OCI-LY7 (cell line): ENCODE data around the gene UBE2H. TPM values are rescaled to one million over a fixed set of nuclear protein-coding genes. Genes with fewer than 3 reads are reported as not detected.

ENCODE experiments used
- BruUV-seq: library from RNA; stranded (reverse); fragments of 400-500 nt; replicated peaks from 2 replicates; lab custom pipeline; 2021; lab: Mats Ljungman, UMichigan
- CTCF ChIA-PET: fragments of 300-600 bp; sonication (Branson Sonifier 250); formaldehyde crosslinking; loops from one replicate; lab custom pipeline; 2022; ENCODE audit warnings: antibody characterized with exemption; ENCODE audit not compliant: unreplicated experiment; lab: Charles Lee
- POLR2A ChIA-PET: fragments of 300-600 bp; sonication (Branson Sonifier 250); formaldehyde crosslinking; loops from one replicate; lab custom pipeline; 2022; ENCODE audit warnings: antibody characterized with exemption; lab: Charles Lee
- DNase-seq: peaks from one replicate; pipeline ENCODE4 v3.0.0-alpha.2; 2015; ENCODE audit warnings: low spot score
- H2AFZ ChIP-seq: fragments of 200-600 bp; sonication (generic), shearing (Covaris generic); 2 replicates; pipeline ENCODE4 v1.6.1; 2014; ENCODE audit warnings: mild to moderate bottlenecking, antibody characterized with exemption, low read length, moderate library complexity
- H3K27ac ChIP-seq: fragments of 200-600 bp; sonication (generic); 2 replicates; pipeline ENCODE4 v1.5.1; 2014; ENCODE audit warnings: mixed run types, low read depth, mild to moderate bottlenecking, moderate library complexity, low read length, inconsistent platforms; ENCODE audit not compliant: poor library complexity, severe bottlenecking
- H3K36me3 ChIP-seq: fragments of 200-600 bp; sonication (generic); 2 replicates; pipeline ENCODE4 v1.6.1; 2014; ENCODE audit warnings: mild to moderate bottlenecking, antibody characterized with exemption, low read length, moderate library complexity, mixed read lengths; ENCODE audit not compliant: insufficient read depth
- H3K4me1 ChIP-seq: fragments of 200-600 bp; sonication (generic); 2 replicates; pipeline ENCODE4 v1.5.1; 2014; ENCODE audit warnings: mild to moderate bottlenecking, low read length; ENCODE audit not compliant: insufficient read depth, poor library complexity, severe bottlenecking
- H3K4me2 ChIP-seq: fragments of 200-600 bp; sonication (generic); 2 replicates; pipeline ENCODE4 v1.6.1; 2014; ENCODE audit warnings: mild to moderate bottlenecking, low read length
- H3K4me3 ChIP-seq: fragments of 200-600 bp; sonication (generic); 2 replicates; pipeline ENCODE4 v1.5.1; 2014; ENCODE audit warnings: mild to moderate bottlenecking, low read depth, low read length; ENCODE audit not compliant: poor library complexity, severe bottlenecking
- H3K79me2 ChIP-seq: fragments of 200-600 bp; sonication (generic); 2 replicates; pipeline ENCODE4 v1.6.1; 2016; ENCODE audit warnings: low read depth, mild to moderate bottlenecking, low read length, moderate library complexity, mixed read lengths; ENCODE audit not compliant: insufficient read depth
- H3K9me2 ChIP-seq: fragments of 200-600 bp; sonication (generic); 2 replicates; pipeline ENCODE4 v1.6.1; 2016; ENCODE audit warnings: mild to moderate bottlenecking, low read length, mixed read lengths; ENCODE audit not compliant: insufficient read depth
- H3K9me3 ChIP-seq: fragments of 200-600 bp; sonication (generic); 2 replicates; pipeline ENCODE4 v1.6.1; 2014; ENCODE audit warnings: mild to moderate bottlenecking, mixed run types, low read length, mixed read lengths
- H4K20me1 ChIP-seq: fragments of 200-600 bp; sonication (generic); 2 replicates; pipeline ENCODE4 v1.6.1; 2014; ENCODE audit warnings: mild to moderate bottlenecking, antibody characterized with exemption, low read length, moderate library complexity, mixed read lengths; ENCODE audit not compliant: insufficient read depth
- CTCF ChIP-seq: fragments of 200-600 bp; sonication (generic); conservative IDR thresholded peaks from 2 replicates; pipeline ENCODE4 v1.5.1; 2014; ENCODE audit warnings: mild to moderate bottlenecking, antibody characterized with exemption, low read length, moderate library complexity, mixed read lengths
- EZH2phosphoT487 ChIP-seq: fragments of 200-600 bp; sonication (generic); IDR thresholded peaks from 2 replicates; pipeline ENCODE4 v1.6.1; 2018; ENCODE audit warnings: low read depth, borderline replicate concordance, mild to moderate bottlenecking, mixed run types, antibody characterized with exemption, low read length, moderate library complexity, mixed read lengths
- intact Hi-C: fragments of 100-400 bp; cut with micrococcal nuclease; formaldehyde crosslinking; loops from one replicate; pipeline ENCODE4 v1.10.0; 2022; ENCODE audit not compliant: unreplicated experiment
- total RNA-seq, 2 experiments: library from RNA; depleted of rRNA in 1 of 2; stranded (reverse); fragments of >200 nt in 1 of 2; shearing (Covaris generic) in 1 of 2; gene quantifications; 2 replicates each; pipeline ENCODE4 v1.2.3, GENCODE V29; 2014 to 2022

UBE2H gene
- total RNA-seq, 2 experiments from 2014 or later, result 12.7 to 35.3 TPM

DNA sequence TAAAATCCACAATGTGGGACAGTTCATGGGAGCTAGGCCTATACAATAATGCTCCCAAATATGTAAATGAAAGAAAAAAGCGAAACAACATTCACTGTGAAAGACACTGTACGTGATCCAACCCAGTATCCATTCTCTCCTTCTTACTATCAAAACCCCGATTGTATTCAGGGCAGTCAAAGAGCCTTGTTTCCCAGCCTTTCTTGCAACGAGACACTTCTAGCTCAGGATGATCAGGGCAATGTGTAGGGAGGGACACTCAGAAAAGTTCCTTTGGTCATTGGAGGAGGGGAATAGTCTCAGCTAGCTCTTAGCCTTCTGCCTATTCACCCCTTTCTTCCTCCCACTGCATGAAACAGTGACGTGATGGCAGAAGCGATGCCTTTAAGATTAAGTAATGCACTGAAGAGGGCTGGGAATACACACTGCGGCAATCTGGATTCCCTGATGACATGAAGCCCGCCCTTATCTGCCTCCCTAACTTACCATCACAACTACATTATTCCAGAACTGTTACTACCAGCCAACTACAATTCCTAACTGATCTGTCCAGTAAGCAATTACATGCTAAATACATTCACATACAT, 27.3 kb downstream of the UBE2H start:
- H3K36me3 ChIP-seq, result no peaks in the 10 kb centered on the region
- no peaks in the 10 kb centered on the region for H3K79me2 ChIP-seq
- H2AFZ ChIP-seq, result no peak overlapping the region
- intact Hi-C loops, result no loop called here
- H3K9me3 ChIP-seq, result no peaks in the 10 kb centered on the region
- TF ChIP-seq CTCF (no peak), EZH2phosphoT487 (no peak)
- CTCF ChIA-PET, result no interaction called here
- no TSS peak for BruUV-seq
- POLR2A ChIA-PET, result interaction anchor here (0.6 kb wide), 1 partner anchor 12 kb away, joined by 3 read pairs; no protein-coding TSS in a partner anchor
- DNase-seq, result no peak
- H4K20me1 ChIP-seq, result 0 out of 2 replicates have a peak, but pooled peaks cover 4% of the 10 kb centered on the region
- no peaks in the 10 kb centered on the region for H3K4me1 ChIP-seq
- no peak overlapping the region for H3K4me3 ChIP-seq
- H3K27ac ChIP-seq, result no peak overlapping the region
- H3K4me2 ChIP-seq, result no peak overlapping the region
- H3K9me2 ChIP-seq, result no peaks in the 10 kb centered on the region

GRCh38 chr7:129924602-129925001, 28.2 kb downstream of the UBE2H start:
- H2AFZ ChIP-seq, result no peak overlapping the region
- H3K36me3 ChIP-seq, result no peaks in the 10 kb centered on the region
- no peaks in the 10 kb centered on the region for H3K9me3 ChIP-seq
- intact Hi-C loops, result no loop called here
- no peak overlapping the region for H3K4me3 ChIP-seq
- no peaks in the 10 kb centered on the region for H3K79me2 ChIP-seq
- 0 out of 2 replicates have a peak, but pooled peaks cover 4% of the 10 kb centered on the region for H4K20me1 ChIP-seq
- ChIA-PET POLR2A (no interaction called here), CTCF (no interaction called here)
- TF ChIP-seq EZH2phosphoT487 (no peak), CTCF (no peak)
- no peak overlapping the region for H3K4me2 ChIP-seq
- BruUV-seq, result no TSS peak
- DNase-seq, result no peak
- no peaks in the 10 kb centered on the region for H3K9me2 ChIP-seq
- no peaks in the 10 kb centered on the region for H3K4me1 ChIP-seq
- H3K27ac ChIP-seq, result no peak overlapping the region

GRCh38 chr7:129923709-129924108, 29.1 kb downstream of the UBE2H start:
- POLR2A ChIA-PET, result no interaction called here
- Histone ChIP-seq H3K9me2 (no peaks in the 10 kb centered on the region), H3K27ac (no peak overlapping the region), H3K4me3 (no peak overlapping the region), H3K9me3 (no peaks in the 10 kb centered on the region), H3K36me3 (no peaks in the 10 kb centered on the region), H3K4me2 (no peak overlapping the region), H3K79me2 (no peaks in the 10 kb centered on the region), H3K4me1 (no peaks in the 10 kb centered on the region), H4K20me1 (0 out of 2 replicates have a peak, but pooled peaks cover 4% of the 10 kb centered on the region), H2AFZ (no peak overlapping the region)
- DNase-seq, result no peak
- no TSS peak for BruUV-seq
- CTCF ChIA-PET, result no interaction called here
- TF ChIP-seq EZH2phosphoT487, result no peak
- no peak for TF ChIP-seq CTCF
- intact Hi-C loops, result no loop called here
